Posterior vena cava (tissue), 2 donors: Measurements from ENCODE around the gene PRICKLE2. TPM values are rescaled to one million over a fixed set of nuclear protein-coding genes. Genes with fewer than 3 reads are reported as not detected.

ENCODE experiments used
- DNase-seq: peaks from one replicate; pipeline ENCODE4 v3.0.0-alpha.2; 2020; ENCODE audit warnings: low spot score
- intact Hi-C, 2 donors: fragments of 100-400 bp; cut with DNase I; formaldehyde crosslinking; loops; one replicate each; pipeline versions ENCODE4 v1.14.1 to v1.14.2; 2022 to 2023
- total RNA-seq, 2 donors: library from RNA; stranded (reverse); fragmentation: NEBNext Ultra II Directional; extraction: Animal tissue kit (Norgen Biotek cat#: 25700); gene quantifications; one replicate each; pipeline ENCODE4 v1.2.1, GENCODE V29; 2021
- donor health status: DM: yes; HTN: yes; CAD: no.
- donor health status: DM: yes; HTN: yes; CAD: no.

The PRICKLE2 gene
- total RNA-seq, 2 donors from 2014 or later: 26.3 to 34.9 TPM

DNA sequence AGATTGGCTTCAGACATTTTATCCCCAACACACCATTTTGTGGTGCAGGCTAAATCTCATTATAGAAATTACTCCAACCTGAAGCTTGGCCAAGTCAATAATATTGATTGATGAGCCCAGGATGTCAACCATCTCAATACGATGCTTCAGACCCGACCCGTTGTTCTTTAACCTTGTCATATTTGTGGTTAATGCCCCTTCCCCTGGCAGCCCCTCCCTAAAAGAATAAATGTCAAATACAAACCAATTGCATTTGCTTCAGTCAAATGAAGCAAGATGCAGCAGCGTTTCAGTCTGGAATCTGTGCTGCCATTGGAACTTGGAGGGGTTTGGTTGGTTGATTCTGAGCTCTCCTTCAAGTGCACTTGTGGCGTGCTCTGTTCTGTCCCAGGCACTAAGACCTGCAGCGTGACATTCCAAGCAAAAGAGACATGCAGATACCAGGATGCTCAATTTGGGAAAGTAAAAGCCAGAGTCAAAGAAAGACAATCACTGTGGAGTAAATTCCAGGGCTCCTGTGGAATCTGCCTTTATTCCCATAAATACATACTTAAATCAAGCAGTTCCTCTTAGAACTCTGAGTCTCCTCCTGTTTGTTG is 178.2 kb downstream of the PRICKLE2 start:
- no peak for DNase-seq
- intact Hi-C loops: no loop called here

GRCh38 chr3:64046592-64046991 is 178.7 kb downstream of the PRICKLE2 start:
- intact Hi-C loops: no loop called here
- DNase-seq: no peak

DNA sequence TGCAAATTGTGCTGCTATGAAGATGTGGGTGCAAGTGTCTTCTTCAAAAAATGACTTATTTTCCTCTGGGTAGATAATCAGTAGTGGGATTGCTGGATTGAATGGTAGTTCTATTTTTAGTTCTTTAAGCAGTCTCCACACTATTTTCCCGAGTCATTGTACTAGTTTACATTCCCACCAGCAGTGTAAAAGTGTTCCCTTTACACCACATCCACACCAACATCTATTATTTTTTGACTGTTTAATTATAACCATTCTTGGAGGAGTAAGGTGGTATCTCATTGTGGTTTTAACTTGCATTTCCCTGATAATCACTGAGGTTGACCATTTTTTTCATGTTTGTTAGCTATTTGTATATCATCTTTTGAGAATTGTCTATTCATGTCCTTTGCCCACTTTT is 182.3 kb downstream of the PRICKLE2 start:
- intact Hi-C loops: no loop called here
- DNase-seq: no peak

Other genes with a start within 250 kb of the PRICKLE2 start
- gene PSMD6, start 202.0 kb downstream of the PRICKLE2 start, total RNA-seq: 10 to 100 TPM; 53.3 to 62.7 TPM